Myocyte (in vitro differentiated cells): ENCODE results near the gene LSAMP. TPM values are rescaled to one million over a fixed set of nuclear protein-coding genes. Genes with fewer than 3 reads are reported as not detected.

Experiments
- DNase-seq: peaks from one replicate; pipeline ENCODE4 v3.0.0-alpha.2; 2012; ENCODE audit warnings: low read depth
- total RNA-seq: library from RNA; depleted of rRNA; stranded (reverse); fragments of >200 nt; gene quantifications from 2 replicates; pipeline ENCODE4 v1.2.3, GENCODE V29; 2014

Gene LSAMP
- total RNA-seq, 1 donor from 2014 or later, result 0.03 TPM

- DNase-seq, result no peak
Measured at GRCh38 chr3:116298151-116298550, 147.1 kb downstream of the LSAMP start.

GRCh38 chr3:116291141-116291540 is 154.1 kb downstream of the LSAMP start:
- DNase-seq, result no peak

GRCh38 chr3:116288485-116288884 is 156.8 kb downstream of the LSAMP start:
- DNase-seq, result no peak

DNA sequence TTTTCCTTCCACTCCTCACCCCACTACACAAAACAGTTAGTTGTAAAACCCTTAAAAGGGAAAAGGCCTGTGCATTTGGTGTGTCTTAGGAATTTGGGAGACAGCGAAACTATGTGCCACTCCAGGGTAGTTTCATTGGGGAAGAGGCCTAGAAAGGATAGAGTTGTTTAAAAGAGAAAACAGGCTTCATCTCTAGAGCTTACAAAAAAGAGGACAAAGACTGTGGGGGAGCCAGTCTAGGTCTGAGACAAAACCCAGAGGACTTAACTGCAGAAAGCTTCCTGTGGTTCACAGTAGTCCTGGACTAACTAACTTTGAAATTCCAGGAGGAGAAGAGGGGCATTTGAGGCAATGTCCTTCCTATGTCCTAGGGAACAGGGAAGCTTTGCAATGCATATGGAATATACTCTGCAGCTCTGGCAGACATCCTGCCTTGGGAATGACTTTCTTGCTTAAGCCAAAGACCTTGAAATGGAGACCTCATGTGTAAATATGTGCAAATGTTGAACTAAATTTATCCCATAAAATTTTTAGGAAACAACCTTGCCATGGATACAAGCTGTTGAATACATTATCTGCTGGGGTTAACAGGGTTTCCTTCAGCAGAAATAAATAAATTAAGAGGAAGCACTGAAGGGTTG is 159.4 kb downstream of the LSAMP start:
- DNase-seq, result no peak

GRCh38 chr3:116281313-116282143 is 163.8 kb downstream of the LSAMP start:
- DNase-seq, result no peak

- DNase-seq, result no peak
Measured at GRCh38 chr3:116280130-116280740, 165.1 kb downstream of the LSAMP start.

- DNase-seq, result no peak
Measured at GRCh38 chr3:116276675-116277074, 168.6 kb downstream of the LSAMP start.

GRCh38 chr3:116270056-116270455 is 175.2 kb downstream of the LSAMP start:
- DNase-seq, result no peak

- DNase-seq, result no peak
Measured at GRCh38 chr3:116267116-116267515, 178.2 kb downstream of the LSAMP start.

DNA sequence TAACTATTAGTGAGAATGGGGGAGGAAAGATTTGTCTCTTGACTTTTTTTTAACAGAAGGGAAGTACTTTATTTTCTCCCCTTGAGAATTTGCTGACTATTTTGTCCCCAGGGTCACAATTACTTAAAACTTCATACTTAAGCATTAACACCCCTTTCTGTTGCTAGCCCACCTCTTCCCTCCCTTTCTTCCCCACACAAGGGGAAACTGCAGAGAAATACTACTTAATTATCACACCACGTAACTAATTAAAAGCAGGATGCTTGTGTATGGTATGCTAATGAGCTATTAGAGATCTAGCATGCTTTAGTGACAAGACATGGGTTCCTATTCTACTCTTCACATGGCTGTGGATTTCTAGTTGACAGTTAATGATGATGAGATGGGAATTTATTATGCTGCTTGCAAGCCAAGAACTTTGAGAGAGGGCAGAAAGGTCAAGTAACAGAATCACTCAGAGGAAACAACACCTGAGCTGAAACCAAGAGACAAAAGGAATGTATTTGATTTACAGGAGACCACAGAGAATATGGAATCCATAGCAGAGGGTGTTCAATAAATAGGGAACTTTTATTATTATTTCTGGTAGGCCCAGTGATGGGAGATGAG is 179.2 kb downstream of the LSAMP start:
- DNase-seq, result no peak

GRCh38 chr3:116265320-116265695 is 180.0 kb downstream of the LSAMP start:
- DNase-seq, result no peak

DNA sequence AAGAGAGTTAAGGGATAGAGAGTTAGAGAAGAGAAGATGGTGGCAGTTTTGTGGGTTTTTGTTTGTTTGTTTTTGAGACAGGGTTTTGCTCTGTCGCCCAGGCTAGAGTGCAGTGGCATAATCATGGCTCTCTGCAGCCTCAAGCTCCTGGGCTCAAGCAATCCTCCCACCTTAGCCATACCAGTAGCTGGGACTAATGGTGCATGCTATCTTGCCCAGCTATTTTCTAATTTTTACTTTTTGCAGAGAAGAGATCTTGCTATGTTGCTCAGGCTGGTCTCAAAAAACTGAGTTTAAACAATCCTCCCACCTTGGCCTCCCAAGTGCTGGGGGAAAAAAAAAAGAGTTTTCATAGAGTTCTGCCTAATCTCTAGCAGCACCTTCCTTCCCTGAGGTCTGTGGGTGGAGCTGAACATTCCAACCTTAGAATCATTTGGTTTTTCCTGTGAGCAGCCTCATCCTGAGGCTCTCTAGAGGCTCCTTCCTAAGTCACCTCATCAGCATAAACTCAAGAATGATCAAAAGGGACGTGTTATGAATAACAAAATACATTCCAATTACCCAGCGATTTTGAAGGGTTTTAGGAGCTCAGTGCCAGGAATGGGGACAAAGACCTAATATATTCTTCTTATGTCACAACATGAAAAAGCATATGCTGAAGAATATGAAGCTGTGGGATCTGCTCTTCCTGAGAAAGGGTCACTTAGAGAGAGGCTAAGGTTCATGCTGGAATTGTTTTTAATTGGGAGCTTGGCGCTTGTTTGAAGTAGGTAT is 180.6 kb downstream of the LSAMP start:
- DNase-seq, result no peak

GRCh38 chr3:116263842-116264545 is 181.3 kb downstream of the LSAMP start:
- no peak for DNase-seq

GRCh38 chr3:116260491-116260890 is 184.8 kb downstream of the LSAMP start:
- no peak for DNase-seq

- no peak for DNase-seq
Measured at GRCh38 chr3:116259984-116260383, 185.3 kb downstream of the LSAMP start.

- no peak for DNase-seq
Measured at GRCh38 chr3:116256843-116257485, 188.3 kb downstream of the LSAMP start.

GRCh38 chr3:116254541-116254940 is 190.7 kb downstream of the LSAMP start:
- DNase-seq, result no peak

GRCh38 chr3:116253511-116253910 is 191.8 kb downstream of the LSAMP start:
- no peak for DNase-seq

DNA sequence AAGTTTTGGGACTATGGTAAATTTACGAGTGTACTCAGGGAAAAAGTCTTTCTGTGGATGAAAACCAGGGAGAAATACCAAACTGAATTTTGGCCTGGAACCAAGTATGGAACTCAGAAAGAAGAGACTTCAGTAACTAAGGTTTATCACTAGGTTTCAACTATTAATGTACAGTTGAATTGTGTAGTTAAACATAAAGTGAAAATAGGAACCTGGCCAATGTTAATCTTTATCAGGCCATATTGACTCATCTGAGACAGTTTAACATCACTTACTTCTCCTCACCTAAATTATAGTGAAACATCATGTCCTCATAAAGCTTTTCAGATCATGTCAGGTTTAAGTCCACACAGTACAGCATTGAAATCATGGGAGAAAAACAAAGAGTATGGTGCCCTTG is 197.7 kb downstream of the LSAMP start:
- DNase-seq, result no peak

GRCh38 chr3:116246406-116246980 is 198.8 kb downstream of the LSAMP start:
- no peak for DNase-seq
